Effector CD4-positive, alpha-beta T cell (primary cell): ENCODE results near the gene GCLC.
"Not testable (repeated sequence)": the region's sequence is repeated elsewhere in the genome, so short reads cannot be mapped to it uniquely, and the experiment has no call there.

ENCODE experiments used
- DNase-seq: peaks from one replicate; pipeline ENCODE4 v3.0.0-alpha.2; 2020

The GCLC gene

DNA sequence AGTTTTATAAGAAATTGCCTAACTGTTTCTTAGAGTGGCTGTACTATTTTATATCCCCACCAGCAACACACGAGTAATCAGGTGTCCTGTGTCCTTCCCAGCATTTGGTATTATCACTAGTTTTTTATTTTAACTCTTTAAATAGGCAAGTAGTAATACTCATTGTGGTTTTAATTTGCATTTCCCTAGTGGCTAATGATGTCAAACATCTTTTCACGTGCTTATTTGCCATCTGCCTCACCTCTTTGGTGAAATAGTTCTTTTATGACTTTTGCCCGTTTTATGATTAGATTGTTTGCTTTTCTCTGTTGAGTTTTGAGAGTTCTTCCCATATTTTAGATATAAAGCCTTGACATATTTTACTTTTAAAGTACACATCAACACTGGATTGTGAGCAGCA, 57.8 kb downstream of the GCLC start:
- DNase-seq: no peak

DNA sequence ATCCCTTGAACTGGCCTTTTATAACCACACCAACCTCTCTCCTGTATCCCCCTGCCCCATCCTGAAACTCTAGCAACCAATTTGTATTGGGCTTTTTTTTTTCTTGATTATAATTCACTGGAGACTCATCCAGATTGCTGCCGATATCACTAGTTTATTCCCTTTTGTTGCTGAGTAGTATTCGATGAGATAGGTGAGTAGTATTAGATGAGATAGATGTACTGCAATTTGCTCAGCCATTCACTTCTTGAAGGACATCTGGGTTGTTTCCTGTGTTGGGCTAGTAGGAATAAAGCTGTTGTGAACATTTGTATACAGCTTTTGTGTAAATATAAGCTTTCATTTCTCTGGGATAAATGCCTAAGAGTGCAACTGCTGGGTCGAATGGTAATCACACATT, 58.2 kb downstream of the GCLC start:
- DNase-seq: no peak

DNA sequence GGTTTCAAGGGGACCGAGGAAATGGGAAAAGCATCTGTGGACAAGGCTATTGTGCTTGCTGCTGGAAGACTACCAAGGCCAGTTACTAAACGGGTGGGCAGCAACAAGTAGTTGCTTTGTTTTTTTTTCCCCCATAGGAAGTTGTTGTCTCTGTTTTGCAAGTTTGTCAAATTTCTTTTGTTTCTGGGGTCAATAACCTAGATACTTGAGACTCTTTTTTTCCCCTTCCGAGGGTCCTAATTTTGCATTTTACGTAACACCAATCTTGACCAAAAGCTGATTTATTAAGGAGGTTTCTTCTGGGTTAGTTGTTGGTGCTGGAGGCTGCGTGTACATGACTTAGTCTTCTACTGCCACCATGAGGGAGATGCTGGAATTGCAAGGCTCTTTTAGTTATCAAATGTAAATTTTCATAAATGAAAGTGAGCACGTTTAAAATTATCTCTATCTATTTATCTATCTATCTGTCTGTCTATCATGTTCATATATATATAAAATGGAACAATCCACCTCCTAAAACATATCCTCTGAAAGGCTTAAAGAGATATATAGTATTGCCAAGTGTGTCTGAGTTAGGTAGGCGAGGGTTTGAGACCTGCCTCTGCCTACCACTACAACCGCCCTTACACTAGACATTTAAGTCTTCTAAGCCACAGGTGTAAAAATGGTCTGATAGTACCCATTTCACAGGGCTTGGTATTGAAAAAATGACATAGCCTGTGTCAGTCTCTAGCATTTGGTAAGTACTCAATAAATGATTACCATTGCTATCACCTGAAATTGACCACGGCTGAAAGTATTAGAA, 60.2 kb downstream of the GCLC start:
- DNase-seq: peak; percentile 72

DNA sequence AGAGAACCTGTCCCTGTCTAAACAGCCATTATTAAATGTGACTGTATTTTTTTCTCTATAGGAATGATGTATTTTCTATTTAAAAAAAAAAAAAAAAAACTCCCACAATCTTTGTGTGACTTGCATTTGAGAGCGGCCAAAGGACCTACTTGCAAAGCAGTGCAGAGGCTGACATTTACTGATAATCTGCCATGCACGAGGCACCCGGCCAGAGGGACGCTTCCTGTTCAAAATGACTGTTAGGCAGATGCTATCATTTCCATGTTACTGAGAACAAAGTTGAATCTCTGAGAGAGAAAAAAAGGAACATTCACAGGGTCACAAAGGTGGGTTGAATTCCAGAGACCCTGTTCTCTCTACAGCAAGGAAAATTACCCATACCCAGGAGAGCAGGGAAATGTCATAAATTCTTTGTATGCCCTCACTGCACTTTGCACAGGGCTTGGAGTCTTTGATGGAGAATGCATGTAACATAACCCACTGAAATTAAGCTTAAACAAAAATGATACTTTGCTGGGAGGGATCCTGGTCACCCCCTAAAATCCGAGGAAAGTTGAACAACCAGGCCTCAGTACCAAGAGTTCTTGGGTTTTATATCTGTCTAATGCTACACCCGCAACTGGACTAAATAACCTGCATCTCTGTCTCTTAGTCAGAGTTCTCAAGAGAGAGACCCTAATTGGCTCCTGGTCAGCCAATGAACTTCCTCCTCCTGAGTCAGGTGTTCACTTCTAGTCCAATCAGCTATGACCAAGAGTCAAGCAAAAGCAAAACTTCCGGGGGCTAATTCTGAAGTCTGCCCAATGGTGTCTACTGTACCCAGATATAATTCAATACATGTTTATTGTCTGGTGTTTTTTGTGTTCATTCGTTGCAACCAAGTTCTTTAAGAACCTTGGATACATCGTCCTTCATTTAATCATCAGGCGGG, 61.2 kb downstream of the GCLC start:
- DNase-seq: no peak

DNA sequence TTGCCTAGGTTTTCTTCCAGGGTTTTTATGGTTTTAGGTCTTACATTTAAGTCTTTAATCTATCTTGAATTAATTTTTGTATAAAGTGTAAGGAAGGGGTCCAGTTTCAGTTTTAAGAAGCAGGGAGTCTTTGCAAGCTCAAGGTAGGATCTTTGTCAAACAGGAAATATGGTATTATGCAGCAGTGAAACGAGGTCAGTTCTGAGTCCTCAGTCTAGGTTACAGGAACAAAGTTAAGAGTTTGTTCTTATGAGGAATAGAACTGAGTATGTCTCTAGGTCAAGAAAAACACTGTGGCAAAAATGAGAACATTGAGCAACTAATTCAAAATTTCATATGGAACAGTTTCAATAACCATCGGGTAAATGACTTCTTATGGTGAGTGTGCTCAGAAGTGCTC, 63.6 kb downstream of the GCLC start:
- DNase-seq: no peak

DNA sequence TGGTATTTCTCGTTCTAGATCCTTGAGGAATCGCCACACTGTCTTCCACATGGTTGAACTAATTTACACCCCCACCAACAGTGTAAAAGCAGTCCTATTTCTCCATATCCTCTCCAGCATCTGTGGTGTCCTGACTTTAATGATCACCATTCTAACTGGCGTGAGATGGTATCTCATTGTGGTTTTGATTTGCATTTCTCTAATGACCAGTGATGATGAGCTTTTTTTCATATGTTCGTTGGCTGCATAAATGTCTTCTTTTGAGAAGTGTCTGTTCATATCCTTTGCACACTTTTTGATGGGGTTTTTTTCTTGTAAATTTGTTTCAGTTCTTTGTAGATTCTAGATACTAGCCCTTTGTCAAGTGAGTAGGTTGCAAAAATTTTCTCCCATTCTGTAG, 64.1 kb downstream of the GCLC start:
- DNase-seq: not testable (repeated sequence)

DNA sequence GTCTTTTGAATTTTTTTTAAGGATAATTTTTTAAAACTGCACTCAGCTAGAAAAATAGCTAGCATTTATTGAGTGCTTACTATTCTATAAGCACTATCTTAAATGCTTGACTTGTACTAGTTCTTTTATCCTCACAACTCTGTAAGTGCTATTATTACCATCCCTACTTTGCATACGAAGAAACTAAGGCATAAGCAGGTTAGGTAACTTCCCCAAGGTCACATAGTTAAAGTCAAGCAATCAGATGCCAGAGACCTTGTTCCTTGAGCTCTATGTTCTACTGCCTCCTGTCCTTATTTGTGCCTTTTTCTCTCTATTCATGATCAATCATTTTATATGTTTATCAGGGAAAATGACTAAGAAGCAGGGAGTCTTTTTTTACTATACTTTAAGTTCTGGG, 65.0 kb downstream of the GCLC start:
- no peak for DNase-seq

DNA sequence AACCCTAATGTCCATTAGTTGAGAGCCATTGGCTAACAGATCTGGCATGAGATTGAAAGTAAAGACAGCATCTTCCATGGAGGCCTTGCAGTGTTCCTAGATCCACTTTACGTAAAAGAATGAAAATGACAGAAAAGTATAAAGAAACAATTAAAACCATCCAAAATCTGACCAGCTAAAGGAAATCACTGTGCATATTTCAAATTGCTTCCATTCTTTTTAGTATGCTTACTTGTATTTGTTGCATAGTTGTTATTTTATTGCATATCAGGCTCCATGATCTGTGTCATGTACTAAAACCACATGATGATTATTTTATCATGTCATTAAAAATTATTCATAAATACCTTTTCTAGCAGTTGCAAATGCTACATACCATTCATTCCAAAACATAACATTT, 67.9 kb downstream of the GCLC start:
- DNase-seq: no peak

DNA sequence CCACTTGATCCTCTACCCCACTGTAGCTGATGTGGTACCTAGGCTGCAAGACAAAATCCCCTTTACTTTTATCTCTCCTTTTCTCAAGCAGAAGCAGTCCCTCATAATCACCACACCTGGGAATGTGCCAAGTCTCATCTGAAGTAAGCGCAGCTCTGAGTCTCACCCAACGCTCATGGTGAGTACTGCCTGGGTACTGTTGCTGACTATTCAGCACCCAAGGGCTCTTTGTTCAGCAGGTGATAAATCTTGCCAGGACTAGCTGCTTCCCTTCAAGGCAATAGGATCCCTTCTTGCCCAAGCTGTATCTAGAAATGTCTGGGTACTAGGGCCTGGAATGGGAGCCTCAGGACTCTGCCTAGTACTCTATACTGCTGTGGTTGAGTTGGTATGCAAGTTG, 70.9 kb downstream of the GCLC start:
- no peak for DNase-seq

DNA sequence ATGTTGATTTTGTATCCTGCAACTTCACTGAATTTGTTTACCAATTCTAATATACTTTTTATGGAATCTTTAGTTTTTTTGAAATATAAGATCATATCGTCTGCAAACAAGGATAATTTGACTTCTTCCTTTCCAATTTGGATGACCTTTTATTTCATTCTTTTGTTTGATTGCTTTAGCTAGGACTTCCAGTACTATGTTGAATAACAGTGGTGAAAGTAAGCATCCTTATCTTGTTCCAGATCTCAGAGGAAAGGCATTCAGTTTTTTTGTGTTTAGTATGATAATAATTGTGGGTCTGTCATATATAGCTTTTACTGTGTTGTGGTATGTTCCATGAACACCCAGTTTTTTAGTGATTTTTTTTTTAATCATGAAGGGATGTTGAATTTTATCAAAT, 75.7 kb downstream of the GCLC start:
- no peak for DNase-seq

DNA sequence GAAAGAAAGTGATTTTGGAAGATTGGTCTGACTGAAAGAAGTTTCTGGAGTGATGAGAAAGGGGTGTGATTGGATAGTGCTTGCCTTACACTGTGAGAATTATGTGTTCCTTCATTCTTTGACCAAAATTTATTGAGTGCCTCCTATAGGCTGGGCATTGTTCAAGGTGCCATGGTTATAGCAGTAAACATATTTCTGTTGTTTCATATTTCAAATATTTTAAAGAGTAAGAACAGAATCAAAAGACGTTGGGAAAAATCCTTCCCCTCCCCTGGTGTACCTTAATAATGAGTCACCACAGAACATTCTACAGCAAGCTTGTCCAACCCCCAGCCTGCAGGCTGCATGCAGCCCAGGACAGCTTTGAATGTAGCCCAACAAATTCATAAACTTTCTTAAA, 78.6 kb downstream of the GCLC start:
- no peak for DNase-seq

DNA sequence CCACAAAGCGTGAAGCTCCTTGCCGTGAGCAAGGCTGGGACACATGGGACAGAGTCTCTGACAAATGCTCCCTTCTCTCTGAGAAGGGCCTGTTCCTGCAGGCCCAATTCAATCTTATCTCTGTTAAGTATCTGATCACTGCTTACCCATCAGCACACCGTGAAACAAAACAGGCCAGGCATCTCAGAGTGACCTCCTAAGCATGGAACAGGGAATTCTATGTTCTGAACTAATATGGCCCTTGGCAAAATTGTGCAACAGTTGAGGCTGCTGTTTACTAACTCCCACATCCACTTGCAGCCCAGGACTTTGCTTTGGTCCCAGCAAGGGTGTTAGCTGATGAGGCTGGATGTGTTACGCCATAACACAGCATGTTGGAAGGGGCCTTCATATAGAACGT, 79.2 kb downstream of the GCLC start:
- DNase-seq: no peak

DNA sequence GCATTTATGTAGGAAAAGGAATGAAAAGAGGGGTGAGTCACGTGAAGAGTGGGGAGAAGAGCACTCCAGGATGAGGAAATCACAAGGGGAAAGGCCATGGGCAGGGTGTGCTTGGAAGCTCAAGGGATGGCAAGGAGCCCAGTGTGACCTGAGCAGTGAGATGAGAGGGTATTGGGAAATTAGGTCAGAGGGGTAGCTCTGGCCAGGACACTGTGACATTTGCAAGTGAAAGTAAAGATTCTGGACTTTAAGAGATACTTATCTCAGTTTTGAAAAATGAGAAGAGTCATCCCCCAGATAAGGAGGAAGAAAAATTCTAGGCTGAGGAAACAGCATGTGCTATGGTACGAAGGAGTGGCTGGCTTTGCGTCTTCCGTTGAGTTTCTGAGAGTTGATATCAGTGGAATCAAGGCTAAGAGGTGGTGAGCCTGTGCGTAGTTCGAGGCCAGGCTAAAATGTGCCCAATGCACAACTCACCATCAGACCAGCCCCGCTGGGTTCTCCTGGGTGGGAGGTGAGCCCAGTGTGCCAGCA, 79.9 kb downstream of the GCLC start:
- DNase-seq: no peak

DNA sequence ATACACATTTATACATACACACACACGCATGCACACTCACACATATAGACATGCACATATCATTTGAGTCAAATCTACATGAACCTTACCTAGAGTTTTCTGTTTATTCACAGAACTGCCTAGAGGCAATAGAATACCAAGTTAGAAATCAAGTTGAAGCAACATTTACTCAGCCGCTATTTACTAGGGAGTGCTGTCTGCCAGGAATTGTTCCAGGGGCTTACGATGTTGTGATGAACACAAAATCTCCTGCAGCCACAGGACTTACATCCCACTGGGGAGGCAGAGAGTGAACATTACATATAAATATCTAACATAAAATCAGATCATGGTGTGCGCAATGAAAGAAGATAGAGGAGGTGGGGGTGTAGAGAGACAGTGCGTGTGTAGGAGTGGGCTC, 80.4 kb downstream of the GCLC start:
- no peak for DNase-seq

DNA sequence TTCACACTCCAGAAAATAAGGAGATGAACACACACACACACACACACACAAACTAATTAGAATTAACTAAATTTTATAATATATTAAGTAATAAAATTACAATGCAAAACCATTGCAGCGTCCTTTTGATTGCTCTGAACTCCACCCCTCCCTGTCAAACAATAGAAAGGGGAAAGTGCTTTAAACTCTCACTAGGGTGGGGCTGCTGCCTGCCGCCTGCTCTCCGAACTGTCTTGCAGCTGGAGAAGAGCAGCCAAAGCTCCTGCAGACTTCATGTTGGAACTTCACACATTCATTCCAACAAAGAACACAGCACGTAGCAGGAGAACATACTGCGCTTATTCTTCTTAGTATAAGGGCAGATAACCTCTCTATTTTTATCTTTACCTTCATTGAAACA, 83.2 kb downstream of the GCLC start:
- no peak for DNase-seq

DNA sequence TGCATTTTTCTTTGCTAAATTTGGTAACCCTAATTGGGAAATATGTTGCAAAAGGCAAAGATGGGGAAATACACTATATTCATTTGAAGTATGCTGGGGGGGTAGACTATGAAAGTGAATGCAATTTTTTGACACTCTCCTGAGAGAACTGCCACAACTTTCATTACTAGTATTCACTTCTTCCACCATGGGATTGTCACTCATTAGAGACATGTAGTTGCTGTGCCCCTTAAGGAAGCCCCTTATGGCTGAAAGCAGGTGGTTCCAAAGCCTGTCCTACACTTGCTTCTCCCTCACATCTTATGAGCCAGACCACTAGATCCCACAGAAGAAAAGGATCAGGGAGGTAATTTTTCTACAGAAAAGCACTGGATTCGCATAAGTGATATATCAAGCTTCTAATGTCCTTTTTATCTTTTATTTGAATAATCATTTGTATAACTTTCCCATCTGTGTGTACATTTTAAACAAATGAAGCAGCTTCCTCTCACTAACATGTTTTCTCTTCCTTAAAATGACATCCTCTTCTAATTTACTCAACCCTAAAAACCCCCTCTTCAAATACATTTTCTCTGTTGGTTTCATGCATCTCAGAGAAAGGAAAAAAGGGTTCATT, 83.8 kb downstream of the GCLC start:
- no peak for DNase-seq

DNA sequence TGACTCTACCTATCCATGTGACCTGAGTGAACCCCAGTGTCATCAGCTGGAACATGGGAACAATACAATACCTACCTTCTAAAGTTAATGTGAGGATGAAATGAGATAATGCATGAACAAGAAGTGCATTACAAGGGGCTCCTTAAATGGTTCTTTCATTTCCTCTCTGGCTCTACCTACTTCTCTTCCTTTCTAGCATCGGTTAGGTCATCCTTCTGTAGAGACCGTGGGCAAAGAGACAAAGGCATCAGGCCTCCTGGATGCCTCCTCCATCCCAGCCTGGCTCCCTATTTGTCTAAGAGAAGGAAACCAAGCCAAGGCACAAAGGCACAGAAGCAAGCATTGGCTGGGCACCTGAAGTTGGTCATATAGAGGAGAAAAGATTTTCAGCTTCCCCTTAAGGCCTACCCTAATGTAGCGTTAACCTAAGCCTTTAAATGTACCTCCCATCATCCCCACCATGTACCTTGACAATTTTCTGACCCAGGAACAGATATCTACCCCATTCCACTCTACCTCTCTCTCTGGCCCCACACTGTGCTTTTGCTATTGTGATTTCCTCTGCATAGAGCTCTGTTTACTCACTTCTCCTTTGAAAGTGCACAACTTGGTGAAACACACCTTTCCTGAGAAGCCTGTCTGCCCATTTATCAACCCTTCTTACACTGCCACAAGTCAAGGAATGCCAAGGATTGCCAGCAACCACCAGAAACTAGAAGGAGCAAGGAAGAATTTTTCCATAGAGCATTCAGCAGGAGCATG, 86.6 kb downstream of the GCLC start:
- DNase-seq: no peak

DNA sequence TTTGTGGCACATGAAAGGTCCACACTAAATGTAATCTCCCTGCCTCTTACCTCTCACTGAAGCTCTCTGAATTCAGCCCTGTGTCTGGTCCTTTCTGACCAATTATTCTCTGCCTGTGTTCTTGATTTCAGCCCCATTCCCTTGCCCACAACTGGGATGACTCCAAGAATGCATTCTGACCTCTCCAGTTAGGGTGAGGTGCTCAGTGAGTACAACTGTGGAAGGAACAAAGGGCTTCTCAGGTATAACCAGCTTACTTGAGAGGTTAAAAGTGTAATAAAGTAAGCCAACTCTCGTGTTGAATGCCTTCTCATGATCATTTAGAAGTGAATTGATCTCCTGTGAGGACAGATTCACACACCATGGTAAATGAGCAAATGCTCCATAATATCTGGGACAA, 88.1 kb downstream of the GCLC start:
- DNase-seq: no peak

DNA sequence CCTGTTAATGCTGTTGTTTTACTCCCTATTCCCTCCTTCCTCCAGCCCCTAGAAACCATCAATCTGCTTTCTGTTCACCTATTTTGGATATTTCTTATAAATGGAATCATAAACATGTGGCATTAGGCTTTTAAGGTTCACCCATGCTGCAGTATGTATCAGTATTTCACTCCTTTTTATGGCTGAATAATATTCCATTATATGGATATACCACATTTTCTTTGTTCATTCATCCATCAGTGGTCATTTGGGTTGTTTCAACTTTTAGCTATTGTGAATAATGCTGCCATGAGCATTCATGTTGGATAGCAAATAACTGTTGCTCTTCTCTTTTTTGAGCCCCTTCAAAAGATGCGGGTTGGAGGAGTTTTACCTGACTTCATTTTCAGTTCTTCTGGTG, 89.2 kb downstream of the GCLC start:
- DNase-seq: no peak

DNA sequence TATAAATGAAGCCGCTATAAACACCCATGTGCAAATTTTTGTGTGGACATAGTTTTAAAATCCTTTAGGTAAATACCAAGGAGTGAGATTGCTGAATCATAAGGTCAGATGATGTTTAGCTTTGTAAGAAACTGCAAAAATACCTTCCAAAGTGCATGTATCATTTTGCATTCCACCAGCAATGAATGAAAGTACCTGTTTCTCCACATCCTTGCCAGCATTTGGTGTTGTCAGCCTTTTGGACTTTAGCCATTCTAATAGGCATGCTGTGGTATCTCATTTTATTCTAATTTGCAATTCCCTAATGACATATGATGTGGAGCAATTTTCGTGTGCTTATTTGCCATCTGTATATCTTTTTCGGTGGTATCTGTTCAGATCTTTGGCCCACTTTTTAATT, 93.7 kb downstream of the GCLC start:
- no peak for DNase-seq

DNA sequence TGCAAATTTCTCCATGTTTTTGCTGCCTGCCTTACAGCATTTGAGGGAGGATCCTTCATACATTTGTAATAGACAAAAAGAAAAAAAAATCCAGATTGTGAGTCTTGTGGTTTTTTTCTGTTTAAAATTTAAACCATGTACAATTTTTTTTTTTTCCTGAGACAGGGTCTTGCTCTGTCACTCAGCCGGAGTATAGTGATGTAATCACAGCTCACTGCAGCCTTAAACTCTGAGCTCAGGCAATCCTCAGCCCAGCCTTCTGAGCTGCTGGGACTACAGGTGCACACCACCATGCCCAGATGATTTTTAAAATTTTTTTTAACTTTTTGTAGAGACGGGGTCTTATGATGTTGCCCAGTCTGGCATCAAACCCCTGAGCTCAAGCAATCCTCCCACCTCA, 97.0 kb downstream of the GCLC start:
- DNase-seq: no peak
